ENCODE results near the gene MAPK12.

Gene MAPK12

DNA sequence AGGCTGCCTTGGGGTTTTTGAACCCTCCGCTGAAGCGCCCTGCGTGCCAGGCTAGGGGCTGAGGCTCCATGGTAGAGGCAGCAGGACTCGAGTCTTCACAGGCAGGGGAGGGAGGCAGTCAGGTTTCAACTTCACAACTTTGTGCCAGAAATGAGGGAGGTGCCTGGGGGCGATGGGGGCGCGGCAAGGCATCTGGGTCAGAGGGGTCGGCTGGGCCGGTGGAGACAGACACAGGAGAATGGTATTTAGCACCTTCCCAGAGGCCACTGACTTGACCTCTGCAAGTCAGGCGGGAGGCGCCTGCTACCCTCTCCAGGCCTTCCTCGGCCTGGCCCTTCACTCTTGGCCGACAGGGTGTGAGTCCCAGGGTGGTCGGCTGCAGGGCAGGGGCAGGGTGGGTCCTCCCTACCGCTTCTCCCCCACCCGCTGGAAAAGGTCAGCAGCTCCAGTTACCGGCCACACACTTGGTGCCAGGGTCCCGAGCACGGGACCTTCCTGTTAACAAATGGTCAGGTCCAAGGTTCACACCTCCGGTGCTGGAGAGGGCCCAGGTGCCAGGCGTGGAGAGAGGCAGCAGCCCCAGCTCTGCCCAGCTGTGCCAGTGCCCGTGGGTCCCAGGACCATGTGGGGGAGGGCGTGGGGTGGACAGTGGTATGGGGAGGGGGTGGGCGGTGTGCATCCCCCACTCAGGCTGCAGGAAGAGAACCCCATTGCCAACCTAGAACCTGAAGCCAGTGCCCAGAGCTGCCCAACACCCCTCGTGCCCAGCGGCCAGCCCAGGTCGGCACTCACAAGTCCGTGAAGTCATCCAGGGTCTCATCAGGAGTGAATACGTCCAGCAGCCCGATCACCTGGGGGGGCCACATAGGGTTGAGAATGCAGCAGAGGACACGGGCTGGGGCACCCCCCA, 3.8 kb downstream of the MAPK12 start:
- Histone ChIP-seq H3K27me3 (ENCODE audit: control insufficient read depth, insufficient read depth, low read length) (no peaks in the 10 kb centered on the region), H3K79me2 (no peaks in the 10 kb centered on the region), H3K4me1 (peaks cover 3% of the 10 kb centered on the region), H3K4me3 (ENCODE audit: low read depth, low read length) (no peak overlapping the region), H2AFZ (no peak overlapping the region), H3K9ac (no peak overlapping the region), H3K9me3 (ENCODE audit: control insufficient read depth, low read length) (no peaks in the 10 kb centered on the region), H3K27ac (no peak overlapping the region), H3K36me3 (ENCODE audit: control insufficient read depth, insufficient read depth, low read length) (no peaks in the 10 kb centered on the region), H3K4me2 (ENCODE audit: low read length) (no peak overlapping the region)
- TF ChIP-seq, protein P1, sequence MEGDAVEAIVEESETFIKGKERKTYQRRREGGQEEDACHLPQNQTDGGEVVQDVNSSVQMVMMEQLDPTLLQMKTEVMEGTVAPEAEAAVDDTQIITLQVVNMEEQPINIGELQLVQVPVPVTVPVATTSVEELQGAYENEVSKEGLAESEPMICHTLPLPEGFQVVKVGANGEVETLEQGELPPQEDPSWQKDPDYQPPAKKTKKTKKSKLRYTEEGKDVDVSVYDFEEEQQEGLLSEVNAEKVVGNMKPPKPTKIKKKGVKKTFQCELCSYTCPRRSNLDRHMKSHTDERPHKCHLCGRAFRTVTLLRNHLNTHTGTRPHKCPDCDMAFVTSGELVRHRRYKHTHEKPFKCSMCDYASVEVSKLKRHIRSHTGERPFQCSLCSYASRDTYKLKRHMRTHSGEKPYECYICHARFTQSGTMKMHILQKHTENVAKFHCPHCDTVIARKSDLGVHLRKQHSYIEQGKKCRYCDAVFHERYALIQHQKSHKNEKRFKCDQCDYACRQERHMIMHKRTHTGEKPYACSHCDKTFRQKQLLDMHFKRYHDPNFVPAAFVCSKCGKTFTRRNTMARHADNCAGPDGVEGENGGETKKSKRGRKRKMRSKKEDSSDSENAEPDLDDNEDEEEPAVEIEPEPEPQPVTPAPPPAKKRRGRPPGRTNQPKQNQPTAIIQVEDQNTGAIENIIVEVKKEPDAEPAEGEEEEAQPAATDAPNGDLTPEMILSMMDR (IDR thresholded peaks at IDR 0.05) = no peak

DNA sequence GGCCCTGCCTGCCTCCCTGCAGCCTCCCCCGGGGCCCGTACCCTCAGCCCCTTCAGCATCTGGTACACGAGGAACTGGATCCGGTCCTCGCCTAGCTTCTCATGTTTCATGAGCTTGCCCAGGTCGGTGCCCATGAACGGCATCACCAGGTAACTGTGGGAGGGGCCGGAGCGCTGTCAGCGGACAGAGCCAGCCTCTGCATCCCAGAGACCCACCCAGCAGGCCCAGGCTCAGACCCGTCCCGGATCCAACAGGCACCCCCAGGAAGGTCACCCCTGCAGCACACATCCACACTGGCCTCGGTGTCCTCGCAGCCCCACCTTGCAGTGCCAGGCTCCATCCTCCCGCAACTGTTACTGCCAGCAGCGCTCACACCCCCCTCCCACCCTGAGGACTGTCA, 4.4 kb downstream of the MAPK12 start:
- Histone ChIP-seq H3K36me3 (ENCODE audit: control insufficient read depth, insufficient read depth, low read length) (no peaks in the 10 kb centered on the region), H3K9ac (no peak overlapping the region), H3K9me3 (ENCODE audit: control insufficient read depth, low read length) (no peaks in the 10 kb centered on the region), H3K27me3 (ENCODE audit: control insufficient read depth, insufficient read depth, low read length) (no peaks in the 10 kb centered on the region), H3K4me3 (ENCODE audit: low read depth, low read length) (no peak overlapping the region), H3K4me1 (peaks cover under 1% of the 10 kb centered on the region), H3K27ac (no peak overlapping the region), H3K79me2 (no peaks in the 10 kb centered on the region), H3K4me2 (ENCODE audit: low read length) (no peak overlapping the region), H2AFZ (no peak overlapping the region)
- TF ChIP-seq, protein P1 (IDR thresholded peaks at IDR 0.05) = no peak

DNA sequence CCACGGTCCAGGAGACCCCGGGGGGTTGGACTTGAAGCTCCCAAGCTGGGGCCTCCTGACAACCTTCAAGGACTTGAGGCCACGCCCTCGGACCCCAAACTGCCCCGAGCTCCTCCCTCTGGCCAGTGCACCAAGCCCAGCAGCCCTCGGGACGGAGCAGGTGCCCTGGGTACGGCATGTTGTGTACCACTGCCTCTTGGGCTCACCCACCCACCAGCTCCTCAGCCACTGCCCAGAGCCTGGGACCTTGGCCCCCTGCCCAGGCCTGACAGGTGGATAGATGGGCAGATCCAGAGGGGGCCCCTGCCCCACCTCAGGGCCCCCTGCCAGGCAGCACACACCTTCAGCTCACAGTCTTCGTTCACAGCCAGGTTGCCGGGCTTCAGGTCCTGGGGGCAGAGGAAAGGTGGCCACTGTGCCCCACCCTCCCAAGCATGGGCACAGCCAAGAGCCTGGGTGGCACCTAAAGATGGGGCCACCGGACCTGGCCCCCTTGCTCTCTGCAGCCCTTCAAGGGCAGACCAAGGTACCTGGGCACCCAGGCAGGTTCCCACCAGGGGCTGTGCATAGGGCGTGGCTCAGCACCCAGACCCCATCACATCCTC, 5.1 kb downstream of the MAPK12 start:
- H3K4me2 ChIP-seq (ENCODE audit: low read length) = no peak overlapping the region
- no peak overlapping the region for H3K9ac ChIP-seq
- H3K9me3 ChIP-seq (ENCODE audit: control insufficient read depth, low read length) = no peaks in the 10 kb centered on the region
- H2AFZ ChIP-seq = no peak overlapping the region
- H3K27ac ChIP-seq = no peak overlapping the region
- TF ChIP-seq, protein P1 (IDR thresholded peaks at IDR 0.05) = no peak
- H3K4me3 ChIP-seq (ENCODE audit: low read depth, low read length) = no peak overlapping the region
- H3K79me2 ChIP-seq = no peaks in the 10 kb centered on the region
- no peaks in the 10 kb centered on the region for H3K36me3 ChIP-seq (ENCODE audit: control insufficient read depth, insufficient read depth, low read length)
- H3K4me1 ChIP-seq = peaks cover 4% of the 10 kb centered on the region
- H3K27me3 ChIP-seq (ENCODE audit: control insufficient read depth, insufficient read depth, low read length) = no peaks in the 10 kb centered on the region

DNA sequence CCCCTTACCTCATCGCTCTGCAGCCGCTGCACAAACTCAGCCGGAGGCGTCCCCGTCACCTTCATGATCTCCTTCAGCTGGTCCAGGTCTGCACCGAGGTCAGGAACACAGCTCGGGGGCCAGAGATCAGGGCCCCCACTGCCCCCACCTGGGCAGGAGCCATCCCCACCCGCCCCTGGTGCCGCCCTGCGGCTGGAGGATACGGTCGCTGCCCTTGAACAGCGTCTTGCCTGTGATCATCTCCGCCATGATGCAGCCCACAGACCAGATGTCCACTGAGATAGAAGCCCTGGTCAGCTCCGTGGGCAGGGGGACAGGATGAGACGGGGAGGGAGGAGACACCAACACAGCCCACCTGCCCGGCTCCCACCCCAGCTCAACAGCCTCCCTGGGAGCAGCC, 5.9 kb downstream of the MAPK12 start:
- H3K27ac ChIP-seq = no peak overlapping the region
- no peaks in the 10 kb centered on the region for H3K27me3 ChIP-seq (ENCODE audit: control insufficient read depth, insufficient read depth, low read length)
- H2AFZ ChIP-seq = no peak overlapping the region
- H3K9me3 ChIP-seq (ENCODE audit: control insufficient read depth, low read length) = no peaks in the 10 kb centered on the region
- H3K79me2 ChIP-seq = no peaks in the 10 kb centered on the region
- H3K4me3 ChIP-seq (ENCODE audit: low read depth, low read length) = no peak overlapping the region
- TF ChIP-seq, protein P1 (IDR thresholded peaks at IDR 0.05) = no peak
- no peaks in the 10 kb centered on the region for H3K36me3 ChIP-seq (ENCODE audit: control insufficient read depth, insufficient read depth, low read length)
- no peak overlapping the region for H3K4me2 ChIP-seq (ENCODE audit: low read length)
- H3K4me1 ChIP-seq = peaks cover 4% of the 10 kb centered on the region
- H3K9ac ChIP-seq = no peak overlapping the region
